HepG2 (cell line): ENCODE results near the gene CCM2. TPM values are rescaled to one million over a fixed set of nuclear protein-coding genes. Genes with fewer than 3 reads are reported as not detected.

Experiments used
- FOXA3 ChIP-seq: IDR thresholded peaks from 2 replicates; pipeline ENCODE4 v1.6.1; 2016; ENCODE audit warnings: missing genetic modification reagents, missing compliant biosample characterization
- HDAC6 ChIP-seq: fragments of 200-600 bp; sonication (generic); IDR thresholded peaks from 2 replicates; pipeline ENCODE4 v1.7.0; 2017; ENCODE audit warnings: mild to moderate bottlenecking, antibody characterized with exemption, low read length, low read depth
- HES4 ChIP-seq: sonication (generic); formaldehyde crosslinking; IDR thresholded peaks from 2 replicates; pipeline ENCODE4 v1.9.0; 2021; ENCODE audit warnings: mild to moderate bottlenecking, missing genetic modification reagents, borderline replicate concordance
- HMGA1 ChIP-seq: sonication (generic); formaldehyde crosslinking; conservative IDR thresholded peaks from 2 replicates; pipeline ENCODE4 v1.4.0; 2020; ENCODE audit warnings: missing genetic modification reagents
- MAFG ChIP-seq: sonication (generic); formaldehyde crosslinking; IDR thresholded peaks from 2 replicates; pipeline ENCODE4 v1.5.1; 2020; ENCODE audit warnings: mild to moderate bottlenecking, missing genetic modification reagents
- MTF1 ChIP-seq: sonication (generic); formaldehyde crosslinking; IDR thresholded peaks from 2 replicates; pipeline ENCODE4 v1.5.0; 2020; ENCODE audit warnings: missing genetic modification reagents
- SMAD1 ChIP-seq: sonication (generic); formaldehyde crosslinking; IDR thresholded peaks from 2 replicates; pipeline ENCODE4 v1.4.0; 2020; ENCODE audit warnings: missing genetic modification reagents, low read depth, mild to moderate bottlenecking, borderline replicate concordance
- SRSF9 ChIP-seq: fragments of 200-400 bp; formaldehyde crosslinking; IDR thresholded peaks from 2 replicates; pipeline ENCODE4 v1.6.1; 2018; ENCODE audit warnings: borderline replicate concordance, mild to moderate bottlenecking, low read depth, low read length; ENCODE audit not compliant: insufficient read depth, poor library complexity, severe bottlenecking
- STAG1 ChIP-seq: sonication (generic); formaldehyde crosslinking; IDR thresholded peaks from 2 replicates; pipeline ENCODE4 v1.4.0; 2020; ENCODE audit warnings: missing genetic modification reagents
- ZBTB7A ChIP-seq: sonication (generic); formaldehyde crosslinking; IDR thresholded peaks from 2 replicates; pipeline ENCODE4 v1.8.0; 2022; ENCODE audit warnings: mild to moderate bottlenecking, missing genetic modification reagents
- ZNF350 ChIP-seq: sonication (generic); formaldehyde crosslinking; IDR thresholded peaks from 2 replicates; pipeline ENCODE4 v1.4.0; 2020; ENCODE audit warnings: mild to moderate bottlenecking, low read depth, missing genetic modification reagents, borderline replicate concordance
- ZNF567 ChIP-seq: sonication (generic); formaldehyde crosslinking; IDR thresholded peaks from 2 replicates; pipeline ENCODE4 v1.8.1; 2023; ENCODE audit warnings: mild to moderate bottlenecking, missing genetic modification reagents, borderline replicate concordance
- ZNF777 ChIP-seq: sonication (generic); formaldehyde crosslinking; IDR thresholded peaks from 2 replicates; pipeline ENCODE4 v1.4.0; 2020; ENCODE audit warnings: missing genetic modification reagents
- polyA plus RNA-seq, 8 experiments: library from polyadenylated mRNA; depleted of rRNA in 3 of 8; stranded (reverse) in 7 of 8; unstranded in 1 of 8; fragments of >200 nt; fragmentation: Illumina TruSeq in 4 of 8; extraction: Trizol in 4 of 8; gene quantifications; 2 replicates each; pipeline versions ENCODE4 v1.2.1 to v1.2.3, GENCODE V29; 2011 to 2016; ENCODE audit warnings: low read depth in 4 of 8, missing spikeins in 1 of 8, mixed read lengths in 1 of 8; ENCODE audit not compliant: insufficient read depth in 1 of 8
- total RNA-seq, 5 experiments: library from RNA; depleted of rRNA; stranded (reverse); fragments of >200 nt; fragmentation: Illumina TruSeq; extraction: Trizol; gene quantifications; 2 replicates each; pipeline ENCODE4 v1.2.3, GENCODE V29; 2016; ENCODE audit warnings: low read depth in 1 of 5
- TF ChIP-seq, protein P1 (sequence below): sonication (generic); formaldehyde crosslinking; IDR thresholded peaks from 2 replicates; pipeline ENCODE4 v1.4.0; 2020; ENCODE audit warnings: missing genetic modification reagents, borderline replicate concordance
- TF ChIP-seq, protein P2 (sequence below): sonication (generic); formaldehyde crosslinking; IDR thresholded peaks from 2 replicates; pipeline ENCODE4 v1.5.1; 2020; ENCODE audit warnings: mild to moderate bottlenecking, missing genetic modification reagents, moderate library complexity
- TF ChIP-seq, protein P3 (sequence below): sonication (generic); formaldehyde crosslinking; IDR thresholded peaks from 2 replicates; pipeline ENCODE4 v1.5.0; 2020; ENCODE audit warnings: mild to moderate bottlenecking, missing genetic modification reagents
- TF ChIP-seq, protein P4 (sequence below): sonication (generic); formaldehyde crosslinking; IDR thresholded peaks from 2 replicates; pipeline ENCODE4 v1.5.0; 2020; ENCODE audit warnings: mild to moderate bottlenecking, missing genetic modification reagents

Gene CCM2
- total and polyA plus RNA-seq, 2 of the 13 experiments (the other 11 are each of a cell fraction or from before 2014, with no cell fraction given): 13.7 to 15.8 TPM

DNA sequence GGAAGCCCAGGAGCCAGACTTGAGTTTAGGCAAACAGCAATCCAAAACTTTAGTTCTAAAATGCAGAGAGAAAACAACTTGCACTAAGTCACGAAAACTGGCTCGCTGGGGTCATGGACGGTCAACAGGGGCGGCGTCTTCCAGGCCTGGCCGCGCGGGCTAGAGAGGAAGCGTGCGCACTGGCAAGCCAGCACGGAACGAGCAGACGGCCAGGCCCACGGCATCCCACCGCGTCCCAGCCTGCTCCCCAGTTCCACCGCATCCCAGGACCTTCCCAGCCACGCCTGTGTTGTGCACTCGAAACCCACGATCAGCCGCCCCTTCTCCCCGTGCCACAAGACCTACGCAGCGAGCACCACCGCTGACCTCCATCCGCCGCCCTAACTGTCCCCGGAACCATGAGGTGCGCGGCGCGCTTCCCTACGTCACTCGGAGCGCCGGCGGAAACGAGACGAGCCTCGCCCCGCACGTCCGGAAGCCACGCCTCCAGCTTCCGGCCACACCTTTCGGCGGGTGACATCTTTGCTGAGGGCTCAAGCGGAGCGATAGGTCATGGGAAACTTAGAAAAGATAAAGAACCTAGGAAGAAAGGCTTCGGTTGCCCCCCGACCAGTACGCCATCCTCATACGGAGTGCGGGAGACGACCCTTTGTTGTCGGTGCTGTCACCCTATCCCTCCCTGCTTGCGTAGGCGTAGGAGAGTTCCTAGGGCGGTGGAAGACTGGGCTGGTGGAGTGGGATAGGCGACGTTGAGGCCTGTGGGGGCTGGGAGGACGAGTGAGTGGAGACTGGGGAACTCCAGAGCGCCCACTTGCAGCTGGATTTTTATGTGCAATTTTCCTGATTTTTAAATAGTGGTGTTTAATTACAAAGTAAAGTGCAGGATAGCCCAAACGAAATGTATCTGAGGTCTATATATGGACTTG, 111.6 kb downstream of the CCM2 start, which contains the start of gene TBRG4 (continued):
- TF ChIP-seq ZNF777 (peak; percentile 80), HMGA1 (CRISPR knock-in tag) (no peak), FOXA3 (peak; percentile 73), ZNF350 (CRISPR knock-in tag) (peak; percentile 96), STAG1 (CRISPR knock-in tag) (peak; percentile 26), SRSF9 (no peak), ZBTB7A (CRISPR knock-in tag) (peak; percentile 84), SMAD1 (peak; percentile 94; the same call in 1 of the 2 replicates), HES4 (CRISPR knock-in tag) (peak; percentile 91), MTF1 (CRISPR knock-in tag) (0 out of 2 replicates have a peak, but pooled peaks have one; percentile 59), ZNF567 (CRISPR knock-in tag) (peak; percentile 97), MAFG (CRISPR knock-in tag) (no peak), HDAC6 (no peak)
- TF ChIP-seq, protein P1, sequence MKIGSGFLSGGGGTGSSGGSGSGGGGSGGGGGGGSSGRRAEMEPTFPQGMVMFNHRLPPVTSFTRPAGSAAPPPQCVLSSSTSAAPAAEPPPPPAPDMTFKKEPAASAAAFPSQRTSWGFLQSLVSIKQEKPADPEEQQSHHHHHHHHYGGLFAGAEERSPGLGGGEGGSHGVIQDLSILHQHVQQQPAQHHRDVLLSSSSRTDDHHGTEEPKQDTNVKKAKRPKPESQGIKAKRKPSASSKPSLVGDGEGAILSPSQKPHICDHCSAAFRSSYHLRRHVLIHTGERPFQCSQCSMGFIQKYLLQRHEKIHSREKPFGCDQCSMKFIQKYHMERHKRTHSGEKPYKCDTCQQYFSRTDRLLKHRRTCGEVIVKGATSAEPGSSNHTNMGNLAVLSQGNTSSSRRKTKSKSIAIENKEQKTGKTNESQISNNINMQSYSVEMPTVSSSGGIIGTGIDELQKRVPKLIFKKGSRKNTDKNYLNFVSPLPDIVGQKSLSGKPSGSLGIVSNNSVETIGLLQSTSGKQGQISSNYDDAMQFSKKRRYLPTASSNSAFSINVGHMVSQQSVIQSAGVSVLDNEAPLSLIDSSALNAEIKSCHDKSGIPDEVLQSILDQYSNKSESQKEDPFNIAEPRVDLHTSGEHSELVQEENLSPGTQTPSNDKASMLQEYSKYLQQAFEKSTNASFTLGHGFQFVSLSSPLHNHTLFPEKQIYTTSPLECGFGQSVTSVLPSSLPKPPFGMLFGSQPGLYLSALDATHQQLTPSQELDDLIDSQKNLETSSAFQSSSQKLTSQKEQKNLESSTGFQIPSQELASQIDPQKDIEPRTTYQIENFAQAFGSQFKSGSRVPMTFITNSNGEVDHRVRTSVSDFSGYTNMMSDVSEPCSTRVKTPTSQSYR (CRISPR knock-in tag): peak; percentile 73; the same call in 1 of the 2 replicates
- TF ChIP-seq, protein P2, sequence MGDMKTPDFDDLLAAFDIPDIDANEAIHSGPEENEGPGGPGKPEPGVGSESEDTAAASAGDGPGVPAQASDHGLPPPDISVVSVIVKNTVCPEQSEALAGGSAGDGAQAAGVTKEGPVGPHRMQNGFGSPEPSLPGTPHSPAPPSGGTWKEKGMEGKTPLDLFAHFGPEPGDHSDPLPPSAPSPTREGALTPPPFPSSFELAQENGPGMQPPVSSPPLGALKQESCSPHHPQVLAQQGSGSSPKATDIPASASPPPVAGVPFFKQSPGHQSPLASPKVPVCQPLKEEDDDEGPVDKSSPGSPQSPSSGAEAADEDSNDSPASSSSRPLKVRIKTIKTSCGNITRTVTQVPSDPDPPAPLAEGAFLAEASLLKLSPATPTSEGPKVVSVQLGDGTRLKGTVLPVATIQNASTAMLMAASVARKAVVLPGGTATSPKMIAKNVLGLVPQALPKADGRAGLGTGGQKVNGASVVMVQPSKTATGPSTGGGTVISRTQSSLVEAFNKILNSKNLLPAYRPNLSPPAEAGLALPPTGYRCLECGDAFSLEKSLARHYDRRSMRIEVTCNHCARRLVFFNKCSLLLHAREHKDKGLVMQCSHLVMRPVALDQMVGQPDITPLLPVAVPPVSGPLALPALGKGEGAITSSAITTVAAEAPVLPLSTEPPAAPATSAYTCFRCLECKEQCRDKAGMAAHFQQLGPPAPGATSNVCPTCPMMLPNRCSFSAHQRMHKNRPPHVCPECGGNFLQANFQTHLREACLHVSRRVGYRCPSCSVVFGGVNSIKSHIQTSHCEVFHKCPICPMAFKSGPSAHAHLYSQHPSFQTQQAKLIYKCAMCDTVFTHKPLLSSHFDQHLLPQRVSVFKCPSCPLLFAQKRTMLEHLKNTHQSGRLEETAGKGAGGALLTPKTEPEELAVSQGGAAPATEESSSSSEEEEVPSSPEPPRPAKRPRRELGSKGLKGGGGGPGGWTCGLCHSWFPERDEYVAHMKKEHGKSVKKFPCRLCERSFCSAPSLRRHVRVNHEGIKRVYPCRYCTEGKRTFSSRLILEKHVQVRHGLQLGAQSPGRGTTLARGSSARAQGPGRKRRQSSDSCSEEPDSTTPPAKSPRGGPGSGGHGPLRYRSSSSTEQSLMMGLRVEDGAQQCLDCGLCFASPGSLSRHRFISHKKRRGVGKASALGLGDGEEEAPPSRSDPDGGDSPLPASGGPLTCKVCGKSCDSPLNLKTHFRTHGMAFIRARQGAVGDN (CRISPR knock-in tag): peak; percentile 95
- TF ChIP-seq, protein P3, sequence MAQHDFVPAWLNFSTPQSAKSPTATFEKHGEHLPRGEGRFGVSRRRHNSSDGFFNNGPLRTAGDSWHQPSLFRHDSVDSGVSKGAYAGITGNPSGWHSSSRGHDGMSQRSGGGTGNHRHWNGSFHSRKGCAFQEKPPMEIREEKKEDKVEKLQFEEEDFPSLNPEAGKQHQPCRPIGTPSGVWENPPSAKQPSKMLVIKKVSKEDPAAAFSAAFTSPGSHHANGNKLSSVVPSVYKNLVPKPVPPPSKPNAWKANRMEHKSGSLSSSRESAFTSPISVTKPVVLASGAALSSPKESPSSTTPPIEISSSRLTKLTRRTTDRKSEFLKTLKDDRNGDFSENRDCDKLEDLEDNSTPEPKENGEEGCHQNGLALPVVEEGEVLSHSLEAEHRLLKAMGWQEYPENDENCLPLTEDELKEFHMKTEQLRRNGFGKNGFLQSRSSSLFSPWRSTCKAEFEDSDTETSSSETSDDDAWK (CRISPR knock-in tag): no peak
- TF ChIP-seq, protein P4, sequence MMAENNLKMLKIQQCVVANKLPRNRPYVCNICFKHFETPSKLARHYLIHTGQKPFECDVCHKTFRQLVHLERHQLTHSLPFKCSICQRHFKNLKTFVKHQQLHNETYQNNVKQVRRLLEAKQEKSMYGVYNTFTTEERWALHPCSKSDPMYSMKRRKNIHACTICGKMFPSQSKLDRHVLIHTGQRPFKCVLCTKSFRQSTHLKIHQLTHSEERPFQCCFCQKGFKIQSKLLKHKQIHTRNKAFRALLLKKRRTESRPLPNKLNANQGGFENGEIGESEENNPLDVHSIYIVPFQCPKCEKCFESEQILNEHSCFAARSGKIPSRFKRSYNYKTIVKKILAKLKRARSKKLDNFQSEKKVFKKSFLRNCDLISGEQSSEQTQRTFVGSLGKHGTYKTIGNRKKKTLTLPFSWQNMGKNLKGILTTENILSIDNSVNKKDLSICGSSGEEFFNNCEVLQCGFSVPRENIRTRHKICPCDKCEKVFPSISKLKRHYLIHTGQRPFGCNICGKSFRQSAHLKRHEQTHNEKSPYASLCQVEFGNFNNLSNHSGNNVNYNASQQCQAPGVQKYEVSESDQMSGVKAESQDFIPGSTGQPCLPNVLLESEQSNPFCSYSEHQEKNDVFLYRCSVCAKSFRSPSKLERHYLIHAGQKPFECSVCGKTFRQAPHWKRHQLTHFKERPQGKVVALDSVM (CRISPR knock-in tag): peak; percentile 71; the same call in 1 of the 2 replicates
